Trophoblast cell (in vitro differentiated cells and primary cell): ENCODE measurements around the gene IL21.

Experiments
- DNase-seq, 2 donors: peaks; one replicate each; pipeline ENCODE4 v3.0.0-alpha.2; 2016
- H2AFZ ChIP-seq: 2 replicates; pipeline ENCODE4 v1.6.1; 2013; ENCODE audit warnings: low read length, moderate library complexity, mild to moderate bottlenecking; ENCODE audit not compliant: insufficient read depth, poor library complexity
- H2AK5ac ChIP-seq: 2 replicates; pipeline ENCODE4 v1.6.1; 2013; ENCODE audit warnings: mild to moderate bottlenecking, low read length
- H2BK120ac ChIP-seq: 2 replicates; pipeline ENCODE4 v1.6.1; 2013; ENCODE audit warnings: low read length, mild to moderate bottlenecking, moderate library complexity; ENCODE audit not compliant: insufficient read depth, poor library complexity
- H2BK12ac ChIP-seq: 2 replicates; pipeline ENCODE4 v1.6.1; 2013; ENCODE audit warnings: mild to moderate bottlenecking, low read length, moderate library complexity
- H2BK5ac ChIP-seq: 2 replicates; pipeline ENCODE4 v1.6.1; 2013; ENCODE audit warnings: low read length, low read depth, moderate library complexity, mild to moderate bottlenecking; ENCODE audit not compliant: poor library complexity
- H3K14ac ChIP-seq: 2 replicates; pipeline ENCODE4 v1.6.1; 2013; ENCODE audit warnings: mild to moderate bottlenecking, low read length
- H3K18ac ChIP-seq: 2 replicates; pipeline ENCODE4 v1.6.1; 2013; ENCODE audit warnings: mild to moderate bottlenecking, low read length
- H3K23ac ChIP-seq: 2 replicates; pipeline ENCODE4 v1.6.1; 2013; ENCODE audit warnings: low read length
- H3K27ac ChIP-seq: 2 replicates; pipeline ENCODE4 v1.5.1; 2013; ENCODE audit warnings: low read depth, mild to moderate bottlenecking, inconsistent platforms, low read length, moderate library complexity
- H3K27me3 ChIP-seq: 2 replicates; pipeline ENCODE4 v1.6.1; 2013; ENCODE audit warnings: inconsistent platforms, mild to moderate bottlenecking, low read length, moderate library complexity; ENCODE audit not compliant: insufficient read depth
- H3K36me3 ChIP-seq, 2 experiments: 1 replicate in 1 of 2; 2 replicates in 1 of 2; pipeline ENCODE4 v1.6.1; 2013; ENCODE audit warnings: low read length in 2 of 2, mild to moderate bottlenecking in 2 of 2, moderate library complexity in 1 of 2; ENCODE audit not compliant: insufficient read depth in 2 of 2, control insufficient read depth in 1 of 2
- H3K4ac ChIP-seq: 2 replicates; pipeline ENCODE4 v1.6.1; 2013; ENCODE audit warnings: low read depth, mild to moderate bottlenecking, low read length, moderate library complexity
- H3K4me1 ChIP-seq, 2 experiments: 1 replicate in 1 of 2; 2 replicates in 1 of 2; pipeline ENCODE4 v1.6.1; 2013; ENCODE audit warnings: low read length in 2 of 2, mild to moderate bottlenecking in 2 of 2, moderate library complexity in 1 of 2; ENCODE audit not compliant: insufficient read depth in 2 of 2, control insufficient read depth in 1 of 2
- H3K4me2 ChIP-seq: 2 replicates; pipeline ENCODE4 v1.6.1; 2013; ENCODE audit warnings: inconsistent platforms, mild to moderate bottlenecking, low read length, moderate library complexity
- H3K4me3 ChIP-seq: 2 replicates; pipeline ENCODE4 v1.5.1; 2013; ENCODE audit warnings: mild to moderate bottlenecking, low read depth, low read length, inconsistent platforms
- H3K79me1 ChIP-seq: one replicate; pipeline ENCODE4 v1.6.1; 2013; ENCODE audit warnings: low read length
- H3K79me2 ChIP-seq: 2 replicates; pipeline ENCODE4 v1.6.1; 2013; ENCODE audit warnings: low read length, mild to moderate bottlenecking; ENCODE audit not compliant: control insufficient read depth, insufficient read depth, poor library complexity
- H3K9ac ChIP-seq: 2 replicates; pipeline ENCODE4 v1.6.1; 2013; ENCODE audit warnings: mild to moderate bottlenecking, low read length
- H3K9me3 ChIP-seq: 2 replicates; pipeline ENCODE4 v1.6.1; 2013; ENCODE audit warnings: low read depth, mild to moderate bottlenecking, control low read depth, inconsistent platforms, low read length; ENCODE audit not compliant: insufficient read depth
- H4K12ac ChIP-seq: 2 replicates; pipeline ENCODE4 v1.6.1; 2013; ENCODE audit warnings: low read depth, mild to moderate bottlenecking, low read length, moderate library complexity
- H4K8ac ChIP-seq: 2 replicates; pipeline ENCODE4 v1.6.1; 2013; ENCODE audit warnings: low read depth, mild to moderate bottlenecking, low read length, moderate library complexity
- H4K91ac ChIP-seq: one replicate; pipeline ENCODE4 v1.6.1; 2013; ENCODE audit warnings: low read depth, mild to moderate bottlenecking, low read length, moderate library complexity
- WGBS: extraction: QIAGEN DNeasy Blood & Tissue Kit; methylation state at CpG from one replicate; pipeline ENCODE4 v1.1.7; 2013; ENCODE audit warnings: missing lambda C conversion rate; ENCODE audit not compliant: insufficient read length, insufficient coverage; ENCODE audit errors: extremely low coverage; 5-methylcytosine and 5-hydroxymethylcytosine counted together

Gene IL21

DNA sequence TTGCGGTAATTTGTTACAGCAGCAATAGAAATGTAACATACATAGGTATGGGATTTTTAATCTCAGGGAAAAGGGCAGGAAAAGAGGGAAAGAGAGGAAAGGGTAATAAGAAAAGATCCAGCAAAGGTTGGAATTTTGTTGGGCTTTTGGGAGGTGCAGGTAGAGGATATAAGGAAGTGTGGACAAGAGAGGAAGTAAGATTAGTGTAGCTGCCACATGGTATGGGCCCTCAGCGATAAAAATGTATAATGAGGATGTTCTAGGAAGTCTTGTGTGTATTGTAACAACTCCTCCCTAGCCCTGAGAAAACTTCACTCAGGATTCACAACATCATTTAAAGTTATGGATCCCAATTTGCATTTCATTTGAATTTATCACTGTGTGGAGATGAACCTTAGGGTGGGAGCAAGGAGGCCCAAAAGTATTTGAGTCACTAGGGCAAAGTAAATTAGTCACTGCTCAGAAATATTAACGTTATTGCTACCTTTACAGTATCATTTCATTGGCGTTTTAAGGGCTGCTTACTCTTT is 2.8 kb upstream of the IL21 start:
- no peaks in the 10 kb centered on the region for H3K36me3 ChIP-seq
- H3K4me2 ChIP-seq = no peak overlapping the region
- no peak overlapping the region for H2BK12ac ChIP-seq
- H4K91ac ChIP-seq = no peak overlapping the region
- H3K18ac ChIP-seq = no peak overlapping the region
- H3K4me3 ChIP-seq = no peak overlapping the region
- H3K79me2 ChIP-seq = no peaks in the 10 kb centered on the region
- no peaks in the 10 kb centered on the region for H3K9me3 ChIP-seq
- WGBS = no CpG with 5 or more reads among the region's 4 CpGs
- no peak overlapping the region for H3K9ac ChIP-seq
- no peaks in the 10 kb centered on the region for H3K4me1 ChIP-seq
- H3K4ac ChIP-seq = no peak overlapping the region
- no peaks in the 10 kb centered on the region for H3K79me1 ChIP-seq
- H2BK120ac ChIP-seq = no peak overlapping the region
- no peak overlapping the region for H3K27ac ChIP-seq
- no peak overlapping the region for H3K23ac ChIP-seq
- no peak overlapping the region for H2BK5ac ChIP-seq
- no peak overlapping the region for H3K14ac ChIP-seq
- no peak overlapping the region for H2AK5ac ChIP-seq
- no peak for DNase-seq
- H4K12ac ChIP-seq = no peak overlapping the region
- H2AFZ ChIP-seq = no peak overlapping the region
- H4K8ac ChIP-seq = no peak overlapping the region
- H3K27me3 ChIP-seq = no peaks in the 10 kb centered on the region

- DNase-seq = no peak
- H3K23ac ChIP-seq = no peak overlapping the region
- H2BK120ac ChIP-seq = no peak overlapping the region
- H3K9me3 ChIP-seq = no peaks in the 10 kb centered on the region
- no peak overlapping the region for H3K4me2 ChIP-seq
- H4K12ac ChIP-seq = no peak overlapping the region
- H3K27me3 ChIP-seq = no peaks in the 10 kb centered on the region
- no peak overlapping the region for H3K18ac ChIP-seq
- no peak overlapping the region for H2BK12ac ChIP-seq
- H4K91ac ChIP-seq = no peak overlapping the region
- H2AFZ ChIP-seq = no peak overlapping the region
- H3K27ac ChIP-seq = no peak overlapping the region
- no peak overlapping the region for H3K9ac ChIP-seq
- no peak overlapping the region for H3K4ac ChIP-seq
- H2AK5ac ChIP-seq = no peak overlapping the region
- H2BK5ac ChIP-seq = no peak overlapping the region
- H3K4me1 ChIP-seq = peaks cover 0 to 3% of the 10 kb centered on the region in 2 experiments
- no peak overlapping the region for H3K14ac ChIP-seq
- no peak overlapping the region for H3K4me3 ChIP-seq
- WGBS = no CpG with 5 or more reads among the region's 3 CpGs
- H3K79me2 ChIP-seq = no peaks in the 10 kb centered on the region
- no peaks in the 10 kb centered on the region for H3K79me1 ChIP-seq
- H3K36me3 ChIP-seq = no peaks in the 10 kb centered on the region
- H4K8ac ChIP-seq = no peak overlapping the region
Measured at GRCh38 chr4:122622400-122622799, 1.5 kb upstream of the IL21 start.

GRCh38 chr4:122619611-122620010 is 1.3 kb downstream of the IL21 start:
- H3K9ac ChIP-seq = no peak overlapping the region
- no peak overlapping the region for H3K4me2 ChIP-seq
- no peak for DNase-seq
- H3K36me3 ChIP-seq = no peaks in the 10 kb centered on the region
- H3K14ac ChIP-seq = no peak overlapping the region
- H4K91ac ChIP-seq = no peak overlapping the region
- no peak overlapping the region for H3K18ac ChIP-seq
- H2AK5ac ChIP-seq = no peak overlapping the region
- H2BK12ac ChIP-seq = no peak overlapping the region
- no CpG with 5 or more reads among the region's 2 CpGs for WGBS
- H3K27me3 ChIP-seq = no peaks in the 10 kb centered on the region
- no peak overlapping the region for H3K27ac ChIP-seq
- no peak overlapping the region for H2AFZ ChIP-seq
- H3K4ac ChIP-seq = no peak overlapping the region
- peaks cover 0 to 3% of the 10 kb centered on the region in 2 experiments for H3K4me1 ChIP-seq
- no peaks in the 10 kb centered on the region for H3K9me3 ChIP-seq
- H3K23ac ChIP-seq = no peak overlapping the region
- no peak overlapping the region for H4K8ac ChIP-seq
- no peak overlapping the region for H4K12ac ChIP-seq
- no peak overlapping the region for H2BK5ac ChIP-seq
- no peak overlapping the region for H3K4me3 ChIP-seq
- no peaks in the 10 kb centered on the region for H3K79me1 ChIP-seq
- no peaks in the 10 kb centered on the region for H3K79me2 ChIP-seq
- no peak overlapping the region for H2BK120ac ChIP-seq

- no peak overlapping the region for H3K23ac ChIP-seq
- no peak overlapping the region for H4K91ac ChIP-seq
- no peak overlapping the region for H3K14ac ChIP-seq
- H3K9ac ChIP-seq = no peak overlapping the region
- no peak overlapping the region for H2BK5ac ChIP-seq
- no peak overlapping the region for H3K4me2 ChIP-seq
- H3K36me3 ChIP-seq = no peaks in the 10 kb centered on the region
- peaks cover 0 to 3% of the 10 kb centered on the region in 2 experiments for H3K4me1 ChIP-seq
- WGBS = no CpG with 5 or more reads among the region's 7 CpGs
- H3K9me3 ChIP-seq = no peaks in the 10 kb centered on the region
- no peak overlapping the region for H2BK12ac ChIP-seq
- H3K79me2 ChIP-seq = no peaks in the 10 kb centered on the region
- peak in 1 of 2 donors; percentile 65 for DNase-seq
- no peaks in the 10 kb centered on the region for H3K79me1 ChIP-seq
- H2AK5ac ChIP-seq = no peak overlapping the region
- no peak overlapping the region for H3K4ac ChIP-seq
- no peaks in the 10 kb centered on the region for H3K27me3 ChIP-seq
- no peak overlapping the region for H2BK120ac ChIP-seq
- no peak overlapping the region for H2AFZ ChIP-seq
- no peak overlapping the region for H3K4me3 ChIP-seq
- H3K18ac ChIP-seq = no peak overlapping the region
- H3K27ac ChIP-seq = no peak overlapping the region
- H4K8ac ChIP-seq = no peak overlapping the region
- no peak overlapping the region for H4K12ac ChIP-seq
Measured at GRCh38 chr4:122617597-122618593, 3.0 kb downstream of the IL21 start.
